Brain microvascular endothelial cell (primary cell): ENCODE data around the gene PRKCB.

ENCODE experiments used
- DNase-seq: peaks from one replicate; pipeline ENCODE4 v3.0.0-alpha.2; 2020
- H3K27ac ChIP-seq: fragments of 250-450 bp; sonication (Bioruptor Pico); 2 replicates; pipeline ENCODE4 v1.5.1; 2020; ENCODE audit warnings: mild to moderate bottlenecking, moderate library complexity
- H3K27me3 ChIP-seq: fragments of 250-450 bp; sonication (Bioruptor Pico); replicated peaks from 2 replicates; pipeline ENCODE4 v1.5.1; 2020; ENCODE audit warnings: mild to moderate bottlenecking
- H3K36me3 ChIP-seq: fragments of 250-450 bp; sonication (Bioruptor Pico); replicated peaks from 2 replicates; pipeline ENCODE4 v1.5.1; 2020; ENCODE audit warnings: mild to moderate bottlenecking
- H3K4me3 ChIP-seq: 2 replicates; pipeline ENCODE4 v1.5.1; 2011; ENCODE audit warnings: low read depth, mild to moderate bottlenecking, control low read depth, low read length, moderate library complexity
- CTCF ChIP-seq: IDR thresholded peaks from 2 replicates; pipeline ENCODE4 v1.5.1; 2011; ENCODE audit warnings: low read depth, mild to moderate bottlenecking, moderate library complexity, low read length, control low read depth, inconsistent platforms; ENCODE audit errors: missing control alignments
- in situ Hi-C: cut with HindIII; loops from 2 replicates; pipeline ENCODE4 v1.10.0; 2017; ENCODE audit warnings: low sequenced_read_pairs, low pct_ligation_motif_present

Gene PRKCB

DNA sequence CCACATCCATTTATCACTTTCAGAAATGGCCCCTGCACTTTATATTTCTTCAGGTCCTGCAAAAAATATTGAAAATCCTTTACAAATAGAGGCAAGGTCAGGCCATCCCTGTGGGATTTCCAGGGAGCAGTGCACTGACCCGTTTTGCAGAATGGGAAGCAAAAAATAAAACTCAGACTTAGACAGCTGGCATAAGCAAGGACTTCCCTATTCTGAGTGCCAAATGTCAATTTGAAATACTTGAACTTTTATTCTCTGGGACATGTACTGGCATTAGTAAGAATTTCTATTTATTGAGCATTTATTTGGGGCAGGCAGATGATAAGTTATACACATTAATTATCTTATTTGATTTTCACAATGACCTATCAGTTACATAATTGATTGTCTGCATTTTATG, 32.4 kb downstream of the PRKCB start:
- in situ Hi-C loops: no loop called here
- no peaks in the 10 kb centered on the region for H3K27me3 ChIP-seq
- no peak for DNase-seq
- H3K27ac ChIP-seq: no peak overlapping the region
- no peaks in the 10 kb centered on the region for H3K36me3 ChIP-seq
- no peak for TF ChIP-seq CTCF
- H3K4me3 ChIP-seq: no peak overlapping the region

DNA sequence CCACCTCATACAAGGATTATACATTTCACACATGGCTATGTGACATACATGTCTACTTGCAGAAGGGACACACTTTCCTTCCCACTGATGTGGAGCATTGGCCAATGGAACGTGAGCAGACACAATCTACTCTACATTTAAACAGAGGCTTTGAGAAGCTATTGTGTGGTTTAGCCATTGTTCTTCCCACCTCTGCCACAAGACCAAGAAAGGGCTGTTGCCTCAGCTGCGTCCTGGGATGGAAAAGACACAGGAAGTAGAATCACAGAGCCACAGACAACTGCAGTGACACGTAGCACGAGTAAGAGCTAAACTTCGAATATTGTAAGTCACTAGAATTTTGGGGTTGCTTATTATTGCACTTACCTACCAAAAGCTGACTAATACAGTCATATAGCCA, 33.3 kb downstream of the PRKCB start:
- H3K36me3 ChIP-seq: no peaks in the 10 kb centered on the region
- H3K4me3 ChIP-seq: no peak overlapping the region
- no peak for TF ChIP-seq CTCF
- no peaks in the 10 kb centered on the region for H3K27me3 ChIP-seq
- in situ Hi-C loops: no loop called here
- no peak overlapping the region for H3K27ac ChIP-seq
- DNase-seq: no peak

GRCh38 chr16:23871924-23872323, 36.1 kb downstream of the PRKCB start:
- TF ChIP-seq CTCF: no peak
- in situ Hi-C loops: no loop called here
- no peak overlapping the region for H3K27ac ChIP-seq
- no peaks in the 10 kb centered on the region for H3K36me3 ChIP-seq
- DNase-seq: no peak
- H3K4me3 ChIP-seq: no peak overlapping the region
- H3K27me3 ChIP-seq: no peaks in the 10 kb centered on the region

DNA sequence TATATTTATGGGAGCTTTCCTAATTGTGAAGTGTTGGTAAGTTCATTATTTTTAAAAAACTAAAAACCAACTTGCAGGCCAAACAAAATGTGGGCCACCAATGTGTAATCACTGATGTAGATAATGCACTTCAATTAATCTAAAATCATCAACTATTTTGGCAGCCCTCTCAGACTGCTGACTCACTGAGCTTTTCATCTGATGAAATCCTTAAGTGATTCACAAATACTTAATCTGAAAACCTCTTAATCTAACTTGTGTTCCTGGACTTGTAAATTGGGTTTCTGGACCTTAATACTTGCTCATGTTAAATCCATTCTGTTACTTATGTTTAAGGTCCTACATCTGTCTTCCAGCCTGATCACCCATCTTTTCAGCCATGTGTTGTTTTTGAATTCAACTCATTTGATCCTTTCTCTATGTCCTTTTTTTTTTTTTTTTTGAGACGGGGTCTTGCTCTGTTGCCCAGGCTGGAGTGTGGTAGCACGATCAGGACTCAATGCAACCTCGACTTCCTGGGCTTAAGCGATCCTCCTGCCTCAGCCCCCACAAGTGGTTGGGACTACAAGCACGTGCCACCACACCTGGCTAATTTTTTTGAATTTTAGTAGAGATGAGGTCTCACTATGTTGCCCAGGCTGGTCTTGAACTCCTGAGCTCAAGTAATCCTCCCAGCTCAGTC, 39.0 kb downstream of the PRKCB start:
- Histone ChIP-seq H3K36me3 (no peaks in the 10 kb centered on the region), H3K27ac (no peak overlapping the region), H3K27me3 (no peaks in the 10 kb centered on the region), H3K4me3 (no peak overlapping the region)
- TF ChIP-seq CTCF: no peak
- DNase-seq: no peak
- in situ Hi-C loops: no loop called here

- in situ Hi-C loops: no loop called here
- Histone ChIP-seq H3K27ac (no peak overlapping the region), H3K36me3 (no peaks in the 10 kb centered on the region), H3K27me3 (no peaks in the 10 kb centered on the region), H3K4me3 (no peak overlapping the region)
- DNase-seq: no peak
- no peak for TF ChIP-seq CTCF
Observed at GRCh38 chr16:23876256-23876896, 40.6 kb downstream of the PRKCB start.
